Brain microvascular endothelial cell (primary cell): Measurements from ENCODE around the gene TTC33.

ENCODE experiments used
- DNase-seq: peaks from one replicate; pipeline ENCODE4 v3.0.0-alpha.2; 2020
- H3K27ac ChIP-seq: fragments of 250-450 bp; sonication (Bioruptor Pico); 2 replicates; pipeline ENCODE4 v1.5.1; 2020; ENCODE audit warnings: mild to moderate bottlenecking, moderate library complexity
- H3K27me3 ChIP-seq: fragments of 250-450 bp; sonication (Bioruptor Pico); replicated peaks from 2 replicates; pipeline ENCODE4 v1.5.1; 2020; ENCODE audit warnings: mild to moderate bottlenecking
- H3K36me3 ChIP-seq: fragments of 250-450 bp; sonication (Bioruptor Pico); replicated peaks from 2 replicates; pipeline ENCODE4 v1.5.1; 2020; ENCODE audit warnings: mild to moderate bottlenecking
- H3K4me3 ChIP-seq: 2 replicates; pipeline ENCODE4 v1.5.1; 2011; ENCODE audit warnings: low read depth, mild to moderate bottlenecking, control low read depth, low read length, moderate library complexity
- in situ Hi-C: cut with HindIII; loops from 2 replicates; pipeline ENCODE4 v1.10.0; 2017; ENCODE audit warnings: low sequenced_read_pairs, low pct_ligation_motif_present
- TF ChIP-seq, protein P1 (sequence below): IDR thresholded peaks from 2 replicates; pipeline ENCODE4 v1.5.1; 2011; ENCODE audit warnings: low read depth, mild to moderate bottlenecking, moderate library complexity, low read length, control low read depth, inconsistent platforms; ENCODE audit errors: missing control alignments

The TTC33 gene

DNA sequence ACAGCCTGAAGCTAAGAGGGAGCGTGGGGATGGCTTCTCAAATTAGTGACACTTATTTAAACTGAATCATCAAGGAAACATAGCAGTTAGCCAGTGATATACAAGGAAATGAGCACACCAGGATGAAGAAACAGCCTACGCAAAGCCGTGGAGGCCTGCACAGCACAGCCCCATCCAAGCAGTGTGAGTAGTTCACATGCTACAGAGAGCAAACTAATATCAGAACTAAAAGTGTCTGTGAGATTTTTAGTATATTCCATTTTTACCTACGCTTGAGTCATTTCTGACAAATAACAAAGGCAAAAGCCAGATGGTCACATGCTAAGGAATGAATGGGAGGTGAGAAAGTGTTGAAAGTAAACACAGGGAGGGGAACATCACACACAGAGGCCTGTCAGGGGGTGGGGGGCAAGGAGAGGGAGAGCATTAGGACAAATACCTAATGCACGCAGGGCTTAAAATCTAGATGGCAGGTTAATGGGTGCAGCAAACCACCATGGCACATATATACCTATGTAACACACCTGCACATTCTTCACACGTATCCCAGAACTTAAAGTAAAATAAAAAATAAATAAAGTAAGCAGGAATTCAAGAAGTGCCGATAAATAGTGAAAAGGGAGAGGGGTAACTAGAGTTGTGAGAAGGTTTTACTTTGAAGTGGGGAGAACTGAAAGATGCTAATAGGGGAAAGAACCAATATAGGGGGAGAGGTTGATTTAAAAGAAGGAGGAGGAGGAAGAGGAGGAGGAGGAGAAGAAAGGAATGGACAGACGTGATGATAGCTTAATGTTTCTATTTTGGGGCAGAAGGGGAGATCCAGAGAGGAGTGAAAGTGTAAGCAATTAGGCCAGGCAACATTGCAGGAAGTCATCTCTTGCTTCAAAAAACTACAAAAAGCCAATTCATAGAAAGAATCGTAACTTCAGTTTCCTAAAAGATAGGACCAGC lies 177.0 kb downstream of the TTC33 start:
- in situ Hi-C loops: no loop called here
- DNase-seq: peak; percentile 48
- TF ChIP-seq, protein P1, sequence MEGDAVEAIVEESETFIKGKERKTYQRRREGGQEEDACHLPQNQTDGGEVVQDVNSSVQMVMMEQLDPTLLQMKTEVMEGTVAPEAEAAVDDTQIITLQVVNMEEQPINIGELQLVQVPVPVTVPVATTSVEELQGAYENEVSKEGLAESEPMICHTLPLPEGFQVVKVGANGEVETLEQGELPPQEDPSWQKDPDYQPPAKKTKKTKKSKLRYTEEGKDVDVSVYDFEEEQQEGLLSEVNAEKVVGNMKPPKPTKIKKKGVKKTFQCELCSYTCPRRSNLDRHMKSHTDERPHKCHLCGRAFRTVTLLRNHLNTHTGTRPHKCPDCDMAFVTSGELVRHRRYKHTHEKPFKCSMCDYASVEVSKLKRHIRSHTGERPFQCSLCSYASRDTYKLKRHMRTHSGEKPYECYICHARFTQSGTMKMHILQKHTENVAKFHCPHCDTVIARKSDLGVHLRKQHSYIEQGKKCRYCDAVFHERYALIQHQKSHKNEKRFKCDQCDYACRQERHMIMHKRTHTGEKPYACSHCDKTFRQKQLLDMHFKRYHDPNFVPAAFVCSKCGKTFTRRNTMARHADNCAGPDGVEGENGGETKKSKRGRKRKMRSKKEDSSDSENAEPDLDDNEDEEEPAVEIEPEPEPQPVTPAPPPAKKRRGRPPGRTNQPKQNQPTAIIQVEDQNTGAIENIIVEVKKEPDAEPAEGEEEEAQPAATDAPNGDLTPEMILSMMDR: no peak
- Histone ChIP-seq H3K4me3 (no peak overlapping the region), H3K27ac (no peak overlapping the region), H3K36me3 (no peaks in the 10 kb centered on the region), H3K27me3 (no peaks in the 10 kb centered on the region)

DNA sequence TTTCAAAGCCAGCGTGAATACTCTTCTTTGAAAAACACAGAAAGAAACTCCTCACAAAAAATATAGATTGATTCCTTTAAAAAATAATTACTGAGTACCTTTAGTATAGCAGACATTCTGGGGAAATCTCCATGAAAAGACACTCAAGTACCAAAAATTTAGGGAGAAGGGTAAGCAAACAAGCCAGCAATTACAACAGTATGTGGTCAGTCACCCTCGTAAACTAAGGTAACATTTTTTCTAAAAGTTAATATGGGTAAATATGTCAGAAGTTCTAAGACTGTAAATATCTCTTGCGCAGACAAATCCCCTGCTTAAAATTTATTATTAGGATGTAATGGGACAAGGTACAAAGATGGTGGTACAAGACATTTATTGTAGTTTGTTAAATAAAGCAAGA lies 178.0 kb downstream of the TTC33 start:
- no peak overlapping the region for H3K4me3 ChIP-seq
- DNase-seq: no peak
- H3K27me3 ChIP-seq: no peaks in the 10 kb centered on the region
- TF ChIP-seq, protein P1: no peak
- H3K27ac ChIP-seq: no peak overlapping the region
- in situ Hi-C loops: no loop called here
- H3K36me3 ChIP-seq: no peaks in the 10 kb centered on the region

DNA sequence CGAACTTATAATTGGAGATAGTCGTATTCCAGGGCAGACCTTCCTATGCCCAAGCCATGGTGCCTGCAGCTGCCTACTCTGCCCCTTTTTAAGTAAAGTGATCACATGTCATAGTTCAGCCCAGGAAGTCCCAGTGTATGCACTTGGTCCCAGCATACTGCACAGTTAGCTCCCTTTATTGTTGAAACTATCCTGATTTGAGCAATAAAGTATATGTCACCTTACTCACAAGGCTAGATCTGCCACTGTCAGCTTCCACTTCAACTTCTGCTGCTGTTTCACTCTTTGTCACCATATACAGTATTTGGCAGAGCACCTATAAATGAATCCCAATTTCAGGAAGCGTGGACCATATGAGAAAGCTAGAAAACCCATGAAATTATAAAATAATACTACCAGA lies 179.8 kb downstream of the TTC33 start:
- no peaks in the 10 kb centered on the region for H3K36me3 ChIP-seq
- in situ Hi-C loops: no loop called here
- TF ChIP-seq, protein P1: no peak

DNA sequence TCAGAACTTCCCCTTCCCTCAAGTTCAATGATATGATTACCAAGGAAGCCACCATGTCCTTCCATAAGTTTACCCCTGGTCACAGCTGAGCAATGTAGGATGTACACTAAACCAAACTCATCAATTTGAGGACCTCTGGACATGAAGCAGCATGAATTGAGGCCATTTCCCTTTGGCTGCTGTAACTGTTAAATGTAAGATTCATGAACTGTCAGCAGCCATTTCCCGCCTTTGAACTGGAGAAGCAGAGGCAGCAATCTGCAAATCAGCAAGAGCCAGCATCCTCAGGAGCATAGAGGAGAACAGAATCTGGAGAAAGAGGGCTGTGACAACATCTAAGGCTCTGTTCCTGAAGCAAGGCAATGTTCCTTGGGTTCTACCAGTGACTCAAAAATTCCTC lies 180.3 kb downstream of the TTC33 start:
- Histone ChIP-seq H3K36me3 (no peaks in the 10 kb centered on the region), H3K27me3 (no peaks in the 10 kb centered on the region), H3K27ac (no peak overlapping the region), H3K4me3 (no peak overlapping the region)
- TF ChIP-seq, protein P1: no peak
- DNase-seq: no peak
- in situ Hi-C loops: no loop called here

More for the DNA sequence above, 179.8 kb downstream of the TTC33 start:
- Histone ChIP-seq H3K27me3 (no peaks in the 10 kb centered on the region), H3K4me3 (no peak overlapping the region), H3K27ac (no peak overlapping the region)
- DNase-seq: no peak

DNA sequence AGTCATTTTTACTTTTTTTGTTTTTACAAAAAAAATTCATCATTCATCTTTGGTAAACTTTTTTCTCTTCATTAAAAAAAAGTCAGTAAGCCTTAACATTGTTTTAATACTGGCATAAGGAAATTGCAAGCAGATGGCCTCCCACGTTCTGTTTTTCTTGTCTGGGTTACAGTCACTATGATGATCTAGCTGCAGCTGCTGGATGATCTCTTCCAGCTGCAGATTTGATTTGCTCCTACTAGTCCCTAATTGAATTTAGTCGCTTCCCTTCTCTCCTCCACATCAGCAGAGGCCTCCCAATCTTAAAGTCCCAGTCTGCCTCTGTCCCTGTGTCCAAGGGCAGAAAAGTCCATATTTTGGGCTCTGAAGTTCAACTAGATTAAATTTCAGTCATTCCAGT lies 182.8 kb downstream of the TTC33 start:
- DNase-seq: peak; percentile 67
- Histone ChIP-seq H3K36me3 (no peaks in the 10 kb centered on the region), H3K27ac (no peak overlapping the region), H3K4me3 (no peak overlapping the region), H3K27me3 (no peaks in the 10 kb centered on the region)
- TF ChIP-seq, protein P1: no peak
- in situ Hi-C loops: no loop called here
